ENCODE data around the gene SACM1L. TPM values are rescaled to one million over a fixed set of nuclear protein-coding genes. Genes with fewer than 3 reads are reported as not detected.

SACM1L gene
- polyA plus RNA-seq, 5 donors = 63.5 to 94.5 (median 84.3) TPM

DNA sequence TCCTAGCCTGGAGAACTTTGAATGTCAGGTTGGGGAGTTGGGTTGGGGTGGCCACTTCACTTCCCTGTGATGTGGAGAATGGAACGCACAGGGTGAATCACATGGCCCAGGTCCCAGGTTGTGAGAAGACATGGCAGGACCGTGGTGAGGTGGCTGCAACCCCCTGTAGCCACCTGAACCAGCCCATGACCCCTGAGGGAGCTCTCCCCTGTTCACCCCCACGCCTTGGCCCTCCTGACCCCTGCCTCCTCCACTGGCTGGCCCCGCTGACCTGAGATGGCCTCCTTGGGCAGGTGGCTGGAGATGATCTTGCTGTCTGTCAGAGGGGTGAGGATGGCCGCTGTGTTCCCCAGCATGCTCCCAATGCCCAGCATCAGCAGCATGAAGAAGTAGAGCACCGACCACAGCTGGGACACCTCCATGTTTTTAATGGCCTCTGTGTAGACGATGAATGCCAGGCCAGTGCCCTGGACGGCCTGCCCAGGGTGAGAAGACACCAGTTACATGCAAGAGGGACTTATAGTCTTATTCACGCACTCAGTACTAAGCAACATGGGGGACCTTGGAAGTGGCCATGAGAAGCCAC lies 76.2 kb downstream of the SACM1L start:
- DNase-seq = no peak

DNA sequence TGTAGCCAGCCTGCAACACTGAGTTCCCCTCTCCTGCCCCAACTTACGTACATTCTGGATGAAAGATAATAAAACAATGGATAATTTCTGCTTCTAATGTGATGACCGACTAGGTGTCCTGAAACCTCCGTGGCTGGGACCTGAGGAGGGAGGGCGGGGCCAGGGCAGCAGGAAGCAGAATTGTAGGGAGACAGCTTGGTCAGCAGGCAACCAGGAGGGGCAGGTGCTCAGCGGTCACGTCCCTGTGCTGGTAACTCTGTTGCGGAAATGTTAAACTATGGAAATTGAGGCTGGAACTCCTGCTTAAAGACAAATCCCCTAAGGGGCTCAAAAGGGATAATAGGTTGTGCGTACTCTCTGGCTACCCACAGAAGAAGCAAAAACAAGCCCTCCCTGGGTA lies 76.8 kb downstream of the SACM1L start:
- DNase-seq = no peak

DNA sequence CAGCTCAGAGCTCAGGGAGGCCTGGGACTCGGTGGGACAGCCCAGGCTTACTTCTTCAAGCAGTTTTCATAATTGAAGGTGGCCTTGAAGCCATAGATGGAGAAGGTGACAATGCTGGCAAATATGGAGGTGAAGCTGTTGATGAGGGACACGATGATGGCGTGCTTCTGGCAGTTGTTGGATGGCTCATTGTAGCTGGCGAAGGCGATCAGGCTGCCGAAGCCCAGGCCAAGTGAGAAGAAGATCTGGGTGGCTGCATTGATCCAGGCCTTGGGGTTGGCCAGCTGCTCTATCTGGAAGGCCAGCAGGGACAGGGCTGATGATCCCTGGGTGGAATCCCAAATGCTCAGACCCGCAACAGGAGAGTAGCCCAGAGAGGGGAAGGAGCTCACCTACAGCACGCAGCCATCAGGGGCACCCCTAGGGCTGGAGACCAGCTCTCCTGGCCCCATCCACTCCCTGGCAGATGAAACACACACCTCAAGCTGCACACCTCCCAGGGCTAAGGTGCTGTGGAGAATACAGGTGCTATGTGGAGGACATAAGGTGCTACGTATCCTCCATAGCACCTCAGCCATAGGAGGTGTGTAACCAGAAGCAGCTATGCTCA lies 82.1 kb downstream of the SACM1L start:
- no peak for DNase-seq

DNA sequence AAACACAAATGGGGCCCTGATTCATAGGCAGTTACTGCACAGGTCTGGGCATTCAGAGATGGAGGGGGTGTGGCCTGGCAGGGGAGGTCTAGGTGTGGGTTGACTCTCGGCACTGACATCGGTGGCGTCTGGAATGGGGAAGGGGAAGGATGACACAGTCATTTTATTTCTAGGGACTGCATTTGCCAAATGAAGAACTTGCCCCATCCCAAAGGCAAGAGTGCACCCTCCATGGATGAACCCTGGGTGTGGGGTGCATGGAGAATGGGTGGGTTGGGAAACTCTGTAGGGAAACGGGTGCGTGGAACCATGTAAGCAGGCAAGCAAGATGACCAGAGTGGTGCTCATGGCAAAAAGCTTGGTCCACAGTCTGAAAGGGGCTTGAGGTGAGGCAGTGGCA lies 82.6 kb downstream of the SACM1L start:
- no peak for DNase-seq

DNA sequence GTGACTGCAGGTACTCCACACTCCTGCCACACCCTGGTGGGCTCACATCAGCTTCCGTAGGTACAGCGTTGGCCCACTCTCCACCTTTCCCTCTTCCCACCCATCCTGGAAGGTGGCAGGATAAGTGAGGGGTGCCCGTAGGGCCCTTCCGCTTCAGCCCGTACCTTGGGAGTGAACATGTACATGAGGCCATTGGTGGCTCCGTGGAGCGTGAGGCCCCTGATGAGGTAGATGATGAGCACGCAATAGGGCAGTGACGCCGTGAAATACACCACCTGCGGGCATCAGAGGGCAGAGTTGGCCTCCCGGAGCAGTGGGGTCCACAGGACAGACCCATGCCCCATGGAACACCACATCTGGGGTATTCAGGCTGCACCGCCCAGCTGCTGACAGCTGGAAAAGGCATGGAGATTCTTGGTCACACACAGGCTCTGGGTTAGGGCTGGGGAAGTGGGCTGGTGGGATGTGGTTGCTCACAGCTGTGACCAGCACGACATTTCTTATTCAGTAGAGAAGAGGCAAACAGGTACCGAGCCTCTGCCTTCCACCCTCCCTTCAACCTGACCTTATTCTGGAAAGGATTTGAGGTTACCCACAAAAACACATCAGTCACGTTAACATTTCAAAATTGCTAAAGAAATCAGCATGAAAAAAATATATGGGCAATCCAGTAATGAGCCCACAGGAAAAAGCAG lies 83.3 kb downstream of the SACM1L start:
- DNase-seq = no peak

GRCh38 chr3:45773072-45773471 lies 83.9 kb downstream of the SACM1L start:
- no peak for DNase-seq

- DNase-seq = no peak
Measured at GRCh38 chr3:45773714-45774449, 84.7 kb downstream of the SACM1L start.

- DNase-seq = no peak
Measured at GRCh38 chr3:45774581-45775521, 85.7 kb downstream of the SACM1L start.

GRCh38 chr3:45775571-45776300 lies 86.5 kb downstream of the SACM1L start:
- DNase-seq = no peak

GRCh38 chr3:45776301-45776595 lies 87.1 kb downstream of the SACM1L start:
- DNase-seq = no peak

- DNase-seq = peak in 1 of 2 donors; percentile 42
Measured at GRCh38 chr3:45776611-45777010, 87.4 kb downstream of the SACM1L start.

GRCh38 chr3:45777111-45777745 lies 88.0 kb downstream of the SACM1L start:
- no peak for DNase-seq

DNA sequence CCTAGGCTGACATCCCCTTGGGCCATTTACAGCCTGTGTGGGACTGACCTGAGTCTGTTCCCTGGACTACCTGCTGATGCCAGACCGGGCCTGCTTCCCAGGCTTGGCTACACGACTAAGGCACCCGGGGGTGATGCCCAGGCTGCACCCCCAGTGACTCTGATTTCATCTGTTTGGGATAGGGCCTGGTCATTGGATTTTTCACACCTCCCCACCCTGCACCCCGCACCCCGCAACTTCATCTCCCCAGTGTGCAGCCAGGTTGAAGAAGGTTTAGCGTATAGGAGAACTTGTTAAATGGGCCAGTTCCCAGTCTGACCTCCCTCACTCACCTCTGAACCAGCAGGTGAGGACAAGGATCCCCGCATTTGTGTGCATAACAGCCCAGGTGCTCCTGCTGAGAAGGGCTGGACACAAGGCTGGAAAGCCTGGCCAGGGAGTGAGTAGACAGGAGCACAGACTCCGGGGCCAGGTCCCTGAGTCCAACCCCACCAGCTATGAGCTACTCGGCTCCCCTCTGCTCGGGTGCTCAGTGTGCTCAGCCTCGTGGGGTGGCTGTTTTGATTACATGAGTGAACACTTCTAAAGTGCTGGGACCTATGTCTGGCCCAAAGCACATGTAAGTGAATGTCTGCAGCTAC lies 88.7 kb downstream of the SACM1L start:
- DNase-seq = no peak

DNA sequence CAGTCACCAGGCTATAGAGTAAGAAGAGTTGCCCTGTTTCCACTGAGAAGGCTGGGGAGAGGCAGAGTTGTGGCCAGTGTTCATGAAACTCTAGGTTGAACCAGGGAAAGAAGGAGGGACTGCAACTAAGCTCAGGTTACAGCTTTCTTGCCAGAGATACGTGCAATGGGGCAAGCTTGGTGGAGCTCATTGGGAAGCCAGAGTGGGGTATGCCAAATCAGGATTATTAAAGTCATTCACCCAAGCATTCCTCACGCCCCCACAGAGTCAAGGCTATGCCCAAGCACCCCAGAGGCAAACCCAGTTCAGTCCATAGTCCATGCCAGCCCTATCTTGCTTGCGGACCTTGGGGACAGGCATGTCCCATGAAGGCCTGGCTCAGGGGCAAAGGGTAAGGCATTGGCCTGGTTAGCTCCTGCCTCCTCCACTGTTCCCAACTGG lies 89.6 kb downstream of the SACM1L start:
- DNase-seq = no peak

- no peak for DNase-seq
Measured at GRCh38 chr3:45779746-45780735, 90.8 kb downstream of the SACM1L start.

DNA sequence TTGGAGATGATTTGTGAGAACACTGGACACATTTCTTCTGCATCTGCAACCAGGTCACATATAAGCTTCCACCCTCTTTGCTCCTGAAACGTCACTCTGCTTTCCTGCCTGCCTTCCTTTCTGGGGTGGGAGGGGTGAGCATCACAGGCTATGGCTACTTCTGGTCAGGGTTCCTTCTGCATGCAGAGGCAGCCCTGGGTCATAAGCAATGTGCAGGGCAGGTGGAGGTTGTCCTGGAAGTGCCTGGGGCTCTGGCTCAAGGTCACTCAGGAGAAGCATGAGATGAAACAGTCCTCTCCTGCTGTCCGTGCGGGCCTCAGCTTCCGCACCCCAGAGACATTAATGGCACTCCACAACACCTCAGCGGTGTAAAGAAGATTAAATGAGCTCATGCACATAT lies 92.1 kb downstream of the SACM1L start:
- no peak for DNase-seq

DNA sequence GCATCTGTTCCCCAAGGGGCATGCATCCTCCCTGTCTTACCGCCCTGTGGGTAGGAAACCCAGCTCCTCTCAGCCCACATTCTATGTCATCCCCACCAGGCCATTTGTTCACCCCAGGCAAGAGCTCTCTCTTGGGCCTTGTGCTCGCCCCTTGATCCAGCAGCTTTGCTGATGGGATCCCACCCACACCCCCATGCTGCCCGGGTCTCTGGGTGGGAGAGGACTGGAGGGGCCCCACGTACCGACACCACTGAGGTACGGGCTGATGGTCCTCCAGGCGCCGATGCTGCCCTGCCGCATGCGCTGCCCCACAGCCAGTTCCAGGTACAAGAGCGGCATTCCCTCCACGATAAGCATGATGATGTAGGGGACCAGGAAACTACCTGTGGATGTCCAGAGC lies 92.6 kb downstream of the SACM1L start:
- DNase-seq = no peak

DNA sequence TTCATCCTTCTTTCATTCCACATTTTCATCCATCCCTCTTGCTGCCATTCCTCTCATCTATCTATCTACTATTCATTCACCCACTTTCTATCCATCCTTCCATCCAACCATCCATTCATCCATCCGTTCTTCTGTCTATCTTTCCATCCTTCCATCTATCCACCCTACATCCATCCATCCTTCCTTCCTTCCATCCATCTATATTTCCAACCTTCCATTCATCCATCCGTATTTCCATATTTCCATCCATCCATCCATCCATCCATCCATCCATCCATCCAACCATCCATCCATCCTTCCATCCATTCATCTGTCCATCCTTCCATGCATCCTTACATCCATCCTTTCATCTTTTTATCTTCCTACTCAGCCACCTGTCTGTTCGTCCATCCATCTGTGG lies 93.2 kb downstream of the SACM1L start:
- no peak for DNase-seq

- DNase-seq = no peak
Measured at GRCh38 chr3:45783667-45784066, 94.5 kb downstream of the SACM1L start.

All from right lung (tissue), 5 donors.